ENCODE results near the gene DNAH17.

Gene DNAH17

DNA sequence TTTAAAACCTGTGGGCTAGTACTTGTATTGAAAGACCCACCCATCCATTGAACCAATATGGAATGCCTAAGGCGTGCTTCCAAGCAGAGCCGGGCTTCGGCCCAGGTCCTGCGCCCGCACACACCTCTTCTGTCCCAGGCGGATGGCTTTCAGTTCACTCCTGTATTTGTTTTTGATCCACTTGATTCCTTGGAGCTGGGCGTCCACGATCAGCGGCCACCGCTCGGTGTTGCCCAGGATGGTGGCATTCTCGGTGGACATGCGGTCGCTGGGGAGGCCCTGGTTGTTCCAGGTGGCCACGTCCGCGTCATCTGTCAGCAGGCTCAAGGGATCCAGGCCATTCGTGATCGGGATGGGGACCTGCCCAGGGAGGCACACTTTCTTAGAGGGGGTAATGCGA, 122.8 kb downstream of the DNAH17 start:
- no peak for FAIRE-seq
- DNase-seq (ENCODE audit: low spot score) = no peak

- FAIRE-seq = no peak
- DNase-seq (ENCODE audit: low spot score) = no peak
These were observed 125.4 kb downstream of the DNAH17 start for GRCh38 chr17:78451753-78452152.

GRCh38 chr17:78450696-78451345, 126.4 kb downstream of the DNAH17 start:
- FAIRE-seq (no peak), DNase-seq (ENCODE audit: low spot score) (no peak)

DNA sequence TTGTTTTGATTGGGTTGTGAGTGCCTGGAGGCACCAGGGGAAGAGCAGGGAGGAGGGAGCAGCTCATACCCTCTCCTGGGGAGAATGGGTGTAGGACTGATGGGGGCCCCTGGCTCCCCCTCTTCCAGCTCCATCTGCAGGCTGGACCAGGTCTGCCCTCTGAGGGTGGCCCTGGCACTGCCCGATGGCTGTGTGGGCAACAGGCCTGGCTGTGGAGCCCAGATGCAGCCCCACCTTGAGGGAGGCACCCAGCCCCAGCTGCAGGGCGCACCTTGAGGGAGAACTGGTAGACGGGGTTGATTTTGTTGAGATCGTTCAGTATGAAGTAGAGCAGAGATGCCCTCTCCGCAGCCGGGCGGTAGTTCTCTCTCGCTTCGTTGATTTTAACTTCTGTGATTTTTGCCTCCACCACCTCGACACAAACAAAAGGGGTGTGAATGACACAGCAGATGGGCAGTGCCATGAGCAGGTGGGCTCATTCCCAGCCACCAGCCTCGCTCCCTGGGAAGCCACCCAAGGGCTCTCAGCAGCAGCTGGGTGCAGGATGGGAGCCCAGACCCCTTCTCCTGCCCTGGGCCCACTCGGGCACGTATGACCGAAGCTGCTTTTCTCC, 127.1 kb downstream of the DNAH17 start:
- FAIRE-seq = no peak

GRCh38 chr17:78448356-78448993, 128.7 kb downstream of the DNAH17 start:
- FAIRE-seq (no peak), DNase-seq (ENCODE audit: low spot score) (no peak)

More for the DNA sequence above, 127.1 kb downstream of the DNAH17 start:
- no peak for DNase-seq (ENCODE audit: low spot score)

GRCh38 chr17:78446833-78447232, 130.4 kb downstream of the DNAH17 start:
- DNase-seq (ENCODE audit: low spot score) = no peak
- FAIRE-seq = no peak

DNA sequence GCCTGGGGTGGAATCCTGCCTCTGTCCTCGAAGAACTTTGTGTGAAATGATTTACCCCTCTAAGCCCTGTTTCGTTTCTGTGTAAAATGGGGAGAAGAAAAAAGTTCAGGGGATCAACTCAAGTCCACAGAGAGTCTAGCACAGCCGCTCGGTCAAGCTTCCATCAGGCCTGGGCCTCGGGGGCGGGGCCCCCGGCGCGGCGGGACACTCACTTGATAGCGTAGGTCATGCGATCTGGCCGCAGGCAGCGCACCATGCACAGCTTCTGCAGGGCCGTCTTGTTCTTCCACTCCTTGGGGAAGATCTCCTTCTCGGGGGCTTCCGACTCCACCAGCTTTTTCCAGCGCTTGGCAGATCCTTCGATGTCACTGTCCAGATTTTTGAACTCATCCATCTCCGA, 132.8 kb downstream of the DNAH17 start:
- DNase-seq (ENCODE audit: low spot score) = no peak
- no peak for FAIRE-seq

DNA sequence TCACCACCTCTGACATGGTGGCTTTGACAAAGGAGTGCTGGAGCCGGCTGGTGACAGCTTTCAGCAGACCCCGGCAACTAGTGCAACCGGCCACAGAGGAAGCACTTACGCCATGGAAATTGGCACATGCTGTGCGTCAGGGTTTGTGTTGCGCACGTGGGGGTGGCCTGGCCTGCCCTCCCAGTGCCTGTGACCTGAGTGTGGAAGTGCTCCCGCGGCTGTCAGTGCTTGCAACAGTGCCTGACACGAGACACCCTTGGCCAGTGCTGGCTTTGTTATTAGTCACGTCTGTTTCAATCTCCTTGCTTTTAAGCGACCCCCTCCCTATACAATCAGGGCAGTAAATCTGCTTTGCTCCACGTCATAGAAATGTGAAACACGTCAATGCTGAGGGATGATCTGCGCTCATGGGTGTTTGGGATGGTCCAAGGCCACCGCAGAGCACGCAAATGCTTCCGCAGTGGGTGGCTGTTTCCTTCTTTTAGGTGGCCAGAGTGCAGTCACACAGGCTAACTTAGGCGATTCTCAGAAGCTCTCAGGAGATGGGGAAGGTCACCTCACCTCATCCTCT, 134.5 kb downstream of the DNAH17 start:
- FAIRE-seq (no peak), DNase-seq (ENCODE audit: low spot score) (no peak)

DNA sequence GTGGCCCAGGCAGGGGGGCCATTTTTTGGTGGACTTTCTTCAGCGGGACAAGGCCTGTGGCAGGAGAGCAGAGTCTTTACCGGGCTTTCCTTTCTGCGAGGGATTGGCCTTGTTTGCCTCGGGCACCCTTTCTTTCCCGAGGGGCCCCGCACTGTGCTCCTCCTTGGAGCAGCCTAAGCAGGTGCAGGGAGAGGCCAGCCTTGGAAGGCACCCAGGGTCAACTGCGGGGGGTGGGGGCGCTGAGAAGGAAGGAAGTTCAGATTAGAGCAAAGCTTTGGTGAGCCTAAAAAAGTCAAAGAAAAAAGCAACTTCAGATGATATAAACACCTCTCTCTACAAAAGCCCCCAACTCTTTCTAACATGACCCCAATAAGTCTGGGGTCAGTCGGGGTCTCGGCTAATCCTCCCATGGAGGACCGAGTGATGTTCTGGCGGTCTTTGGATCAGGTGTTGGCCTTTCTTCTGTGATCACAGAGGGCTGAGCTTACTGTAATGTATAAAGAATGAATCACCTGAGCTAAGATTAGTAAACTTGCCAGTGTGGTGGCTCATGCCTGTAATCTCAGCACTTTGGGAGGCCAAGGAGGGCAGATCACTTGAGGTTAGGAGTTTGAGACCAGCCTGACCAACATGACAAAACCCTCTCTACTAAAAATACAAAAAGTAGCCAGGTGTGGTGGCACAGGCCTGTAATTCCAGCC, 135.8 kb downstream of the DNAH17 start:
- DNase-seq (ENCODE audit: low spot score) (no peak), FAIRE-seq (no peak)

GRCh38 chr17:78438694-78439325, 138.4 kb downstream of the DNAH17 start:
- no peak for FAIRE-seq
- DNase-seq (ENCODE audit: low spot score) = no peak

- no peak for FAIRE-seq
- no peak for DNase-seq (ENCODE audit: low spot score)
These were observed 138.9 kb downstream of the DNAH17 start for GRCh38 chr17:78438271-78438691.

DNA sequence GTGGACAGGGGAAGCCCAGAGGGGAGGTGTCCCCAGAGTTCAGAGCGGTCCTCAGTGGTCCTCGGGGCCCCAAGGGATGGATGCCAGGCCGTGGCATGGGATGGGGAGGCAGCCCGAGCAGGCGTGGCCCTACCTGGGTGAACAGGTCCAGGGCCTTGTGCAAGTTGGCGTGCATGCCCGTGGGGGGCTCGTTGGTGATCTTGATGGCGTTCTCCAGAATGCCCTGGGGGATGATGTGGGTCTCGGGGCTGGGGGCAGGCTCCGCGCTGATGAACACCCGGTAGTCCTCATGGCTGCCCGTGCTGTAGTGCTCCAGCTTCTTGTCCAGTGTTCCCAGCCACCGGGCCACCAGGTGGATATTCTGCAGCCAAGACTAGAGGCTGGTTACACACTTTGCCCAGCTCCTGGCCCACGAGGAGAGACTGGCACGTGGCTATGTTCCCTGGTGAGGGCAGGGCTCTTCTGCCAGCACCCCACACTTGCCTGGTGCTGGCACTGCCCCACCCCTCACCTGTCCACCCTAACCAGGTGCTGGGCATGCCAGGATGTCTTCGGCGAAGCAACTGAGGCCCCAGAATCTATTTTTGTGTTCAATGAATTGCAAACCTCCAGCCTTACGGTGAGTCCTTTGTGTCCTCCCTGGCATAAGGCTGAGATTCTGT, 139.6 kb downstream of the DNAH17 start:
- FAIRE-seq = no peak
- DNase-seq (ENCODE audit: low spot score) = no peak

GRCh38 chr17:78435330-78436005, 141.7 kb downstream of the DNAH17 start:
- no peak for DNase-seq (ENCODE audit: low spot score)
- FAIRE-seq = no peak

- FAIRE-seq = no peak
- DNase-seq (ENCODE audit: low spot score) = no peak
These were observed 142.5 kb downstream of the DNAH17 start for GRCh38 chr17:78434455-78435329.

DNA sequence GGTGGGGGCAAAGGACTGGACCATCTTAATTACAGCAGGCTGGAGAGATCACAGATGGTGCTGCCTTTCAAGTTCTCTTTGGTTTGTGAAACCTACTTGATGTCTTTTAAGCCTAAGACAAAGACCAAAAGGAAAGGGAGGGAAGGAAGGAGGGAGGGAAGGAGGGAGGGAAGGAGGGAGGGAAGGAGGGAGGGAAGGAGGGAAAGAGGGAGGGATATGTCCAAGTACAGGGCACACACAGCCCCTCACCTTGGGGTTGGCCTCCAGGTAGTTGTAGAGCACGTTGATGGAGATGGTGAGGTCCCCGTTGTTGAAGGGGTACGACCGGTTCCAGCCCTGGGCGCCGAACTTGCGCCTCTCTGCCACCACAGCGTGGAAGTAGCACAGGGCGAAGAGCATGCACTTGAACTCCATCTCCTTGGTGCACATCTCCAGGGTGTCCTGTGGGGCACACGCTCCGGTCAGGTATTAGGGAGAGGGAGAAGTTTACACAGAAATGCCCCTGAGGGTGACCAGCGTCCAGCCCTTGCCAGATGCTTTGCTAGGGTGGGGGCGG, 143.3 kb downstream of the DNAH17 start:
- FAIRE-seq (no peak), DNase-seq (ENCODE audit: low spot score) (no peak)

- FAIRE-seq (no peak), DNase-seq (ENCODE audit: low spot score) (no peak)
These were observed 144.0 kb downstream of the DNAH17 start for GRCh38 chr17:78433013-78433727.

- FAIRE-seq (no peak), DNase-seq (ENCODE audit: low spot score) (no peak)
These were observed 144.8 kb downstream of the DNAH17 start for GRCh38 chr17:78432226-78433012.

- no peak for DNase-seq (ENCODE audit: low spot score)
- FAIRE-seq = no peak
These were observed 145.6 kb downstream of the DNAH17 start for GRCh38 chr17:78431692-78431958.

All from RCC 7860 (cell line).